HepG2 (cell line): ENCODE measurements around the gene HOXD4. TPM values are rescaled to one million over a fixed set of nuclear protein-coding genes. Genes with fewer than 3 reads are reported as not detected.

Experiments used
- ARNT2 ChIP-seq: sonication (generic); formaldehyde crosslinking; IDR thresholded peaks from 2 replicates; pipeline ENCODE4 v1.8.0; 2022; ENCODE audit warnings: mild to moderate bottlenecking, low read depth, missing genetic modification reagents, moderate library complexity
- CBX1 ChIP-seq: IDR thresholded peaks from one replicate; pipeline ENCODE4 v1.6.1; 2016; ENCODE audit warnings: antibody characterized with exemption, low read depth
- MIER3 ChIP-seq: IDR thresholded peaks from 2 replicates; pipeline ENCODE4 v1.6.1; 2016; ENCODE audit warnings: missing compliant biosample characterization, borderline replicate concordance
- MYNN ChIP-seq: sonication (generic); formaldehyde crosslinking; IDR thresholded peaks from 2 replicates; pipeline ENCODE4 v1.4.0; 2020; ENCODE audit warnings: mild to moderate bottlenecking, low read depth, missing genetic modification reagents
- TCF7 ChIP-seq: sonication (generic); IDR thresholded peaks from 2 replicates; pipeline ENCODE4 v1.6.1; 2016; ENCODE audit warnings: antibody characterized with exemption, low read depth
- U2AF1 ChIP-seq: fragments of 200-400 bp; formaldehyde crosslinking; optimal IDR thresholded peaks from 2 replicates; pipeline ENCODE3; 2017; ENCODE audit warnings: mild to moderate bottlenecking, low read depth, low read length
- ZFP36 ChIP-seq: fragments of 150-350 bp; IDR thresholded peaks from 2 replicates; pipeline ENCODE4 v1.6.1; 2018; ENCODE audit warnings: borderline replicate concordance, low read length, low read depth; ENCODE audit not compliant: partially characterized antibody
- ZNF24 ChIP-seq: fragments of 450-650 bp; IDR thresholded peaks from 2 replicates; pipeline ENCODE4 v1.6.1; 2017; ENCODE audit warnings: antibody characterized with exemption, mild to moderate bottlenecking
- ZNF331 ChIP-seq: sonication (generic); formaldehyde crosslinking; IDR thresholded peaks from 2 replicates; pipeline ENCODE4 v1.4.0; 2020; ENCODE audit warnings: missing genetic modification reagents
- polyA plus RNA-seq, 8 experiments: library from polyadenylated mRNA; depleted of rRNA in 3 of 8; stranded (reverse) in 7 of 8; unstranded in 1 of 8; fragments of >200 nt; fragmentation: Illumina TruSeq in 4 of 8; extraction: Trizol in 4 of 8; gene quantifications; 2 replicates each; pipeline versions ENCODE4 v1.2.1 to v1.2.3, GENCODE V29; 2011 to 2016; ENCODE audit warnings: low read depth in 4 of 8, missing spikeins in 1 of 8, mixed read lengths in 1 of 8; ENCODE audit not compliant: insufficient read depth in 1 of 8
- total RNA-seq, 5 experiments: library from RNA; depleted of rRNA; stranded (reverse); fragments of >200 nt; fragmentation: Illumina TruSeq; extraction: Trizol; gene quantifications; 2 replicates each; pipeline ENCODE4 v1.2.3, GENCODE V29; 2016; ENCODE audit warnings: low read depth in 1 of 5
- TF ChIP-seq, protein P1 (sequence below): sonication (generic); formaldehyde crosslinking; IDR thresholded peaks from 2 replicates; pipeline ENCODE4 v1.4.0; 2020; ENCODE audit warnings: mild to moderate bottlenecking, missing genetic modification reagents
- TF ChIP-seq, protein P2 (sequence below), 2 experiments: fragments of 450-650 bp in 1 of 2; sonication (generic) in 1 of 2; formaldehyde crosslinking in 1 of 2; IDR thresholded peaks; 2 replicates each; pipeline versions ENCODE4 v1.6.1 to v1.8.0; 2016 to 2022; ENCODE audit warnings: antibody characterized with exemption in 1 of 2, mild to moderate bottlenecking in 1 of 2, missing genetic modification reagents in 1 of 2
- TF ChIP-seq, protein P3 (sequence below): sonication (generic); formaldehyde crosslinking; conservative IDR thresholded peaks from 2 replicates; pipeline ENCODE4 v1.4.0; 2020; ENCODE audit warnings: missing genetic modification reagents

Gene HOXD4
- total and polyA plus RNA-seq, 2 of the 13 experiments (the other 11 are each of a cell fraction or from before 2014, with no cell fraction given): not detected

DNA sequence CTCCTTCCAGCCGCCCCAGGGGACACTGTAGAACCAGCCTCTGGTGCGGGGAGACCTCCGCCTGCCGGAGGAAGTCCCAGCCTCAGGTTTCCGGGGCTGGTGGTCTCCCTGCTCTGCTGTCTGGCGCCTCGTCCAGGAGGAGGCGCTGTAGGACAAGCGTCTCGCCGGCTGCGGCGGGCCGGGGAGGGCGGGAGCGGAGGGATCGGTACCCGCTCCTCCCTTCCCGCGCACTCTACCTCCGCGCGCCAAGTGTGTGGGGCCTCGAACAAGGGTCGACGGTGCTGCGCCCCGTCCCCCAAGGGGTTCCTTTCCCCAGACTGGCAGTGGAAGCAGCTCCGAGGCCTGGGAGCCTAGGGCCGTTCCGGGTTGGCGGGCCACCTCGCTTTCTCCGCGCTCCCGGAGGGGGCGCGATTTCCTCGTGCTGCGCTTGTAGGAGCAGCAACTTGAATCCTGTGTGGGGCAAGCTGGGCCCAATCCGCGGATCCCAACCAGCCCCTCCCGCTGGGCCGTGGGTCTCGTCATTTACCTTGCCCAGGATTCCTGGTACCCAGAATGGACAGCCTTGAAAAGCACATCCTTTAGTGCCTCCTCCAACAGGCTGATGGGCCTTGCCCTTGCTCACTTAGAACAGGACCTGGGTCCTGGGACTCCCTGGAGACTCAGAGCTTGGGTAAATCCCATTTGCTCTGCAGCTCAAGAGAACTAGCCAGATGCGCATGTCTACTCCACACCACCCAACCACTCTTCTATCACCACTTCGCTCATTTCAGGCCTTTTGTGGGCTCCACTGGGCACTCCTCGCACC is 10.6 kb upstream of the HOXD4 start (continued):
- TF ChIP-seq, protein P1, sequence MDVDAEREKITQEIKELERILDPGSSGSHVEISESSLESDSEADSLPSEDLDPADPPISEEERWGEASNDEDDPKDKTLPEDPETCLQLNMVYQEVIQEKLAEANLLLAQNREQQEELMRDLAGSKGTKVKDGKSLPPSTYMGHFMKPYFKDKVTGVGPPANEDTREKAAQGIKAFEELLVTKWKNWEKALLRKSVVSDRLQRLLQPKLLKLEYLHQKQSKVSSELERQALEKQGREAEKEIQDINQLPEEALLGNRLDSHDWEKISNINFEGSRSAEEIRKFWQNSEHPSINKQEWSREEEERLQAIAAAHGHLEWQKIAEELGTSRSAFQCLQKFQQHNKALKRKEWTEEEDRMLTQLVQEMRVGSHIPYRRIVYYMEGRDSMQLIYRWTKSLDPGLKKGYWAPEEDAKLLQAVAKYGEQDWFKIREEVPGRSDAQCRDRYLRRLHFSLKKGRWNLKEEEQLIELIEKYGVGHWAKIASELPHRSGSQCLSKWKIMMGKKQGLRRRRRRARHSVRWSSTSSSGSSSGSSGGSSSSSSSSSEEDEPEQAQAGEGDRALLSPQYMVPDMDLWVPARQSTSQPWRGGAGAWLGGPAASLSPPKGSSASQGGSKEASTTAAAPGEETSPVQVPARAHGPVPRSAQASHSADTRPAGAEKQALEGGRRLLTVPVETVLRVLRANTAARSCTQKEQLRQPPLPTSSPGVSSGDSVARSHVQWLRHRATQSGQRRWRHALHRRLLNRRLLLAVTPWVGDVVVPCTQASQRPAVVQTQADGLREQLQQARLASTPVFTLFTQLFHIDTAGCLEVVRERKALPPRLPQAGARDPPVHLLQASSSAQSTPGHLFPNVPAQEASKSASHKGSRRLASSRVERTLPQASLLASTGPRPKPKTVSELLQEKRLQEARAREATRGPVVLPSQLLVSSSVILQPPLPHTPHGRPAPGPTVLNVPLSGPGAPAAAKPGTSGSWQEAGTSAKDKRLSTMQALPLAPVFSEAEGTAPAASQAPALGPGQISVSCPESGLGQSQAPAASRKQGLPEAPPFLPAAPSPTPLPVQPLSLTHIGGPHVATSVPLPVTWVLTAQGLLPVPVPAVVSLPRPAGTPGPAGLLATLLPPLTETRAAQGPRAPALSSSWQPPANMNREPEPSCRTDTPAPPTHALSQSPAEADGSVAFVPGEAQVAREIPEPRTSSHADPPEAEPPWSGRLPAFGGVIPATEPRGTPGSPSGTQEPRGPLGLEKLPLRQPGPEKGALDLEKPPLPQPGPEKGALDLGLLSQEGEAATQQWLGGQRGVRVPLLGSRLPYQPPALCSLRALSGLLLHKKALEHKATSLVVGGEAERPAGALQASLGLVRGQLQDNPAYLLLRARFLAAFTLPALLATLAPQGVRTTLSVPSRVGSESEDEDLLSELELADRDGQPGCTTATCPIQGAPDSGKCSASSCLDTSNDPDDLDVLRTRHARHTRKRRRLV (CRISPR knock-in tag): 0 out of 2 replicates have a peak, but pooled peaks have one; percentile 54
- TF ChIP-seq ZFP36: no peak
- TF ChIP-seq, protein P2, sequence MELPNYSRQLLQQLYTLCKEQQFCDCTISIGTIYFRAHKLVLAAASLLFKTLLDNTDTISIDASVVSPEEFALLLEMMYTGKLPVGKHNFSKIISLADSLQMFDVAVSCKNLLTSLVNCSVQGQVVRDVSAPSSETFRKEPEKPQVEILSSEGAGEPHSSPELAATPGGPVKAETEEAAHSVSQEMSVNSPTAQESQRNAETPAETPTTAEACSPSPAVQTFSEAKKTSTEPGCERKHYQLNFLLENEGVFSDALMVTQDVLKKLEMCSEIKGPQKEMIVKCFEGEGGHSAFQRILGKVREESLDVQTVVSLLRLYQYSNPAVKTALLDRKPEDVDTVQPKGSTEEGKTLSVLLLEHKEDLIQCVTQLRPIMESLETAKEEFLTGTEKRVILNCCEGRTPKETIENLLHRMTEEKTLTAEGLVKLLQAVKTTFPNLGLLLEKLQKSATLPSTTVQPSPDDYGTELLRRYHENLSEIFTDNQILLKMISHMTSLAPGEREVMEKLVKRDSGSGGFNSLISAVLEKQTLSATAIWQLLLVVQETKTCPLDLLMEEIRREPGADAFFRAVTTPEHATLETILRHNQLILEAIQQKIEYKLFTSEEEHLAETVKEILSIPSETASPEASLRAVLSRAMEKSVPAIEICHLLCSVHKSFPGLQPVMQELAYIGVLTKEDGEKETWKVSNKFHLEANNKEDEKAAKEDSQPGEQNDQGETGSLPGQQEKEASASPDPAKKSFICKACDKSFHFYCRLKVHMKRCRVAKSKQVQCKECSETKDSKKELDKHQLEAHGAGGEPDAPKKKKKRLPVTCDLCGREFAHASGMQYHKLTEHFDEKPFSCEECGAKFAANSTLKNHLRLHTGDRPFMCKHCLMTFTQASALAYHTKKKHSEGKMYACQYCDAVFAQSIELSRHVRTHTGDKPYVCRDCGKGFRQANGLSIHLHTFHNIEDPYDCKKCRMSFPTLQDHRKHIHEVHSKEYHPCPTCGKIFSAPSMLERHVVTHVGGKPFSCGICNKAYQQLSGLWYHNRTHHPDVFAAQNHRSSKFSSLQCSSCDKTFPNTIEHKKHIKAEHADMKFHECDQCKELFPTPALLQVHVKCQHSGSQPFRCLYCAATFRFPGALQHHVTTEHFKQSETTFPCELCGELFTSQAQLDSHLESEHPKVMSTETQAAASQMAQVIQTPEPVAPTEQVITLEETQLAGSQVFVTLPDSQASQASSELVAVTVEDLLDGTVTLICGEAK (IDR thresholded peaks at IDR 0.05): no peak
- TF ChIP-seq, protein P2 (CRISPR knock-in tag; IDR thresholded peaks at IDR 0.05): peak; percentile 70
- TF ChIP-seq, protein P3, sequence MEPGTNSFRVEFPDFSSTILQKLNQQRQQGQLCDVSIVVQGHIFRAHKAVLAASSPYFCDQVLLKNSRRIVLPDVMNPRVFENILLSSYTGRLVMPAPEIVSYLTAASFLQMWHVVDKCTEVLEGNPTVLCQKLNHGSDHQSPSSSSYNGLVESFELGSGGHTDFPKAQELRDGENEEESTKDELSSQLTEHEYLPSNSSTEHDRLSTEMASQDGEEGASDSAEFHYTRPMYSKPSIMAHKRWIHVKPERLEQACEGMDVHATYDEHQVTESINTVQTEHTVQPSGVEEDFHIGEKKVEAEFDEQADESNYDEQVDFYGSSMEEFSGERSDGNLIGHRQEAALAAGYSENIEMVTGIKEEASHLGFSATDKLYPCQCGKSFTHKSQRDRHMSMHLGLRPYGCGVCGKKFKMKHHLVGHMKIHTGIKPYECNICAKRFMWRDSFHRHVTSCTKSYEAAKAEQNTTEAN (CRISPR knock-in tag): no peak
- TF ChIP-seq ARNT2 (CRISPR knock-in tag): peak; percentile 83; the same call in 1 of the 2 replicates
- no peak for TF ChIP-seq U2AF1
- no peak for TF ChIP-seq TCF7
- peak; percentile 67 for TF ChIP-seq CBX1
- TF ChIP-seq ZNF331 (CRISPR knock-in tag): peak; percentile 66; the same call in 1 of the 2 replicates
- TF ChIP-seq ZNF24: no peak
- TF ChIP-seq MIER3 (CRISPR knock-in tag): no peak; the same call in 1 of the 2 replicates
- peak; percentile 69; the same call in 1 of the 2 replicates for TF ChIP-seq MYNN (CRISPR knock-in tag)
